ENCODE results near the gene SRGAP1.
"Not testable (repeated sequence)": the region's sequence is repeated elsewhere in the genome, so short reads cannot be mapped to it uniquely, and the experiment has no call there.

Gene SRGAP1

GRCh38 chr12:64063121-64063520 lies 218.6 kb downstream of the SRGAP1 start:
- no peak overlapping the region for H3K4me3 ChIP-seq (ENCODE audit: low read depth, low read length)
- TF ChIP-seq CTCF (IDR thresholded peaks at IDR 0.05; ENCODE audit: low read depth, low read length): no peak

- no peak overlapping the region for H3K4me3 ChIP-seq (ENCODE audit: low read depth, low read length)
- no peak for TF ChIP-seq CTCF (IDR thresholded peaks at IDR 0.05; ENCODE audit: low read depth, low read length)
These were observed 219.7 kb downstream of the SRGAP1 start for GRCh38 chr12:64064240-64064639.

GRCh38 chr12:64064706-64065105 lies 220.2 kb downstream of the SRGAP1 start:
- no peak overlapping the region for H3K4me3 ChIP-seq (ENCODE audit: low read depth, low read length)
- no peak for TF ChIP-seq CTCF (IDR thresholded peaks at IDR 0.05; ENCODE audit: low read depth, low read length)

- TF ChIP-seq CTCF (IDR thresholded peaks at IDR 0.05; ENCODE audit: low read depth, low read length): no peak
- no peak overlapping the region for H3K4me3 ChIP-seq (ENCODE audit: low read depth, low read length)
These were observed 221.5 kb downstream of the SRGAP1 start for GRCh38 chr12:64065881-64066451.

GRCh38 chr12:64066776-64067175 lies 222.3 kb downstream of the SRGAP1 start:
- no peak overlapping the region for H3K4me3 ChIP-seq (ENCODE audit: low read depth, low read length)
- TF ChIP-seq CTCF (IDR thresholded peaks at IDR 0.05; ENCODE audit: low read depth, low read length): no peak

- no peak for TF ChIP-seq CTCF (IDR thresholded peaks at IDR 0.05; ENCODE audit: low read depth, low read length)
- H3K4me3 ChIP-seq (ENCODE audit: low read depth, low read length): no peak overlapping the region
These were observed 226.0 kb downstream of the SRGAP1 start for GRCh38 chr12:64070454-64070853.

GRCh38 chr12:64072916-64073575 lies 228.5 kb downstream of the SRGAP1 start:
- no peak overlapping the region for H3K4me3 ChIP-seq (ENCODE audit: low read depth, low read length)
- no peak for TF ChIP-seq CTCF (IDR thresholded peaks at IDR 0.05; ENCODE audit: low read depth, low read length)

GRCh38 chr12:64076565-64076964 lies 232.1 kb downstream of the SRGAP1 start:
- not testable (repeated sequence) for H3K4me3 ChIP-seq (ENCODE audit: low read depth, low read length)

Measured in WI38 (cell line).